CD4-positive, CD25-positive, alpha-beta regulatory T cell (primary cell): ENCODE measurements around the gene PRSS2. TPM values are rescaled to one million over a fixed set of nuclear protein-coding genes. Genes with fewer than 3 reads are reported as not detected.
"Not testable (repeated sequence)": the region's sequence is repeated elsewhere in the genome, so short reads cannot be mapped to it uniquely, and the experiment has no call there.

ENCODE experiments used
- ATAC-seq, 2 donors: fragments of 150-1000 bp; cut with Tn5 transposase; one replicate each; pipeline ENCODE4 v1.10.0; 2021; ENCODE audit warnings: low read depth in 2 of 2, moderate number of reproducible peaks in 2 of 2, moderate library complexity in 1 of 2
- DNase-seq, 3 donors: peaks; one replicate each; pipeline versions ENCODE4 v3.0.0 to v3.0.0-alpha.2; 2012 to 2022; ENCODE audit warnings: mixed read lengths in 1 of 3
- H3K27ac ChIP-seq: one replicate; pipeline ENCODE4 v1.7.0; 2013; ENCODE audit warnings: mild to moderate bottlenecking, low read length; ENCODE audit not compliant: insufficient read depth, poor library complexity, severe bottlenecking
- H3K27me3 ChIP-seq: one replicate; pipeline ENCODE4 v1.7.0; 2013; ENCODE audit warnings: low read length; ENCODE audit not compliant: control insufficient read depth, insufficient read depth
- H3K36me3 ChIP-seq: one replicate; pipeline ENCODE4 v1.7.0; 2013; ENCODE audit warnings: mild to moderate bottlenecking, low read length, moderate library complexity; ENCODE audit not compliant: control insufficient read depth, insufficient read depth
- H3K4me1 ChIP-seq: 2 replicates; pipeline ENCODE4 v1.7.0; 2013; ENCODE audit warnings: mild to moderate bottlenecking, low read length; ENCODE audit not compliant: insufficient read depth, control insufficient read depth, poor library complexity, severe bottlenecking
- H3K4me3 ChIP-seq: one replicate; pipeline ENCODE4 v1.7.0; 2013; ENCODE audit warnings: low read depth, mild to moderate bottlenecking, low read length, moderate library complexity
- H3K9me3 ChIP-seq, 2 experiments: 1 replicate in 1 of 2; 2 replicates in 1 of 2; pipeline ENCODE4 v1.7.0; 2013; ENCODE audit warnings: low read length in 2 of 2, mild to moderate bottlenecking in 1 of 2, moderate library complexity in 1 of 2; ENCODE audit not compliant: control insufficient read depth in 2 of 2
- H3K27ac Mint-ChIP-seq, 3 donors: one replicate each; pipeline ENCODE4 v1.8.0; 2020 to 2022; ENCODE audit warnings: mild to moderate bottlenecking in 3 of 3, mixed read lengths in 3 of 3, moderate library complexity in 2 of 3
- H3K27me3 Mint-ChIP-seq: one replicate; pipeline ENCODE4 v1.8.0; 2022; ENCODE audit warnings: mild to moderate bottlenecking, mixed read lengths
- H3K36me3 Mint-ChIP-seq: one replicate; pipeline ENCODE4 v1.8.0; 2020; ENCODE audit warnings: mixed read lengths
- H3K4me1 Mint-ChIP-seq, 4 donors: one replicate each; pipeline ENCODE4 v1.8.0; 2020 to 2022; ENCODE audit warnings: mixed read lengths in 4 of 4, mild to moderate bottlenecking in 1 of 4
- H3K4me3 Mint-ChIP-seq, 4 donors: one replicate each; pipeline ENCODE4 v1.8.0; 2020 to 2022; ENCODE audit warnings: mild to moderate bottlenecking in 4 of 4, mixed read lengths in 4 of 4, moderate library complexity in 3 of 4
- H3K9me3 Mint-ChIP-seq, 7 donors: one replicate each; pipeline ENCODE4 v1.8.0; 2020 to 2022; ENCODE audit warnings: mixed read lengths in 7 of 7, mild to moderate bottlenecking in 3 of 7, moderate library complexity in 2 of 7
- polyA plus RNA-seq, 4 donors: library from polyadenylated mRNA; unstranded; fragments of 300-500 nt; fragmentation: Illumina TruSeq; gene quantifications; one replicate each; pipeline ENCODE4 v1.2.3, GENCODE V29; 2021
- total RNA-seq: library from RNA; stranded (reverse); gene quantifications from one replicate; pipeline ENCODE4 v1.2.3, GENCODE V29; 2022

PRSS2 gene
- total and polyA plus RNA-seq, 5 donors from 2014 or later: 0.52 to 3.2 (median 2.7) TPM

GRCh38 chr7:142752376-142753225, 18.2 kb upstream of the PRSS2 start:
- no peak overlapping the region for H3K4me3 ChIP-seq
- no peak overlapping the region for H3K27ac Mint-ChIP-seq
- no peaks in the 10 kb centered on the region for H3K36me3 Mint-ChIP-seq
- H3K4me3 Mint-ChIP-seq: no peak overlapping the region
- H3K27me3 ChIP-seq: no peaks in the 10 kb centered on the region
- H3K27me3 Mint-ChIP-seq: no peaks in the 10 kb centered on the region
- DNase-seq: no peak
- no peak for ATAC-seq
- no peaks in the 10 kb centered on the region for H3K9me3 ChIP-seq
- no peaks in the 10 kb centered on the region for H3K4me1 Mint-ChIP-seq
- H3K36me3 ChIP-seq: no peaks in the 10 kb centered on the region
- H3K4me1 ChIP-seq: no peaks in the 10 kb centered on the region
- no peaks in the 10 kb centered on the region for H3K9me3 Mint-ChIP-seq
- H3K27ac ChIP-seq: no peak overlapping the region

DNA sequence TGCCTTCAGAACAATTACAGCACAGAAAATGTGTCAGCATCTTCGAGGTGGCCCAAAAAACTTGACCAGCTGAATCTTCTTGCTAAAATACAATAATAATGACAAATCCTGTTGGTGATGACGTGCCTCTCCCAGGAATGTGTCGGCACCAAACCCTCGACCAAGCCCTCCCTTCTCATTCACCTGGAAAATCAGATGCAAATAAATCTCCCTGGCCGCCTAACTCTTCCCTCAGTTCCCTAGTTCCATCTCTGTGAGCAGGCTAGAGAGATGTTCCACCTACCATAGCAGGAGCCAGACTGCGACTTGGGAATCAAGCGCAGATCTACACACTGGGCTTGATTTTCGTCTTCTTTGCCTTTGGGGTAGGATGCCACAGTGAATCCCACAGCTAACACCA, 17.4 kb upstream of the PRSS2 start:
- Mint-ChIP-seq H3K4me1 (no peaks in the 10 kb centered on the region), H3K36me3 (no peaks in the 10 kb centered on the region), H3K27ac (no peak overlapping the region), H3K27me3 (no peaks in the 10 kb centered on the region), H3K4me3 (peak overlapping the region in 1 of 4 donors; percentile 73), H3K9me3 (no peaks in the 10 kb centered on the region)
- no peaks in the 10 kb centered on the region for H3K36me3 ChIP-seq
- H3K9me3 ChIP-seq: no peaks in the 10 kb centered on the region
- DNase-seq (no peak), ATAC-seq (no peak)
- H3K4me1 ChIP-seq: no peaks in the 10 kb centered on the region
- H3K27me3 ChIP-seq: no peaks in the 10 kb centered on the region
- H3K4me3 ChIP-seq: no peak overlapping the region
- no peak overlapping the region for H3K27ac ChIP-seq

GRCh38 chr7:142753925-142754491, 16.8 kb upstream of the PRSS2 start:
- H3K4me3 ChIP-seq, H3K27ac Mint-ChIP-seq, H3K36me3 Mint-ChIP-seq, H3K27me3 Mint-ChIP-seq, ATAC-seq, H3K4me1 ChIP-seq, H3K27me3 ChIP-seq, H3K9me3 Mint-ChIP-seq, H3K36me3 ChIP-seq, H3K27ac ChIP-seq, DNase-seq, H3K4me1 Mint-ChIP-seq, H3K9me3 ChIP-seq: not testable (repeated sequence)
- peak overlapping the region in 1 of 4 donors; percentile 73 for H3K4me3 Mint-ChIP-seq

DNA sequence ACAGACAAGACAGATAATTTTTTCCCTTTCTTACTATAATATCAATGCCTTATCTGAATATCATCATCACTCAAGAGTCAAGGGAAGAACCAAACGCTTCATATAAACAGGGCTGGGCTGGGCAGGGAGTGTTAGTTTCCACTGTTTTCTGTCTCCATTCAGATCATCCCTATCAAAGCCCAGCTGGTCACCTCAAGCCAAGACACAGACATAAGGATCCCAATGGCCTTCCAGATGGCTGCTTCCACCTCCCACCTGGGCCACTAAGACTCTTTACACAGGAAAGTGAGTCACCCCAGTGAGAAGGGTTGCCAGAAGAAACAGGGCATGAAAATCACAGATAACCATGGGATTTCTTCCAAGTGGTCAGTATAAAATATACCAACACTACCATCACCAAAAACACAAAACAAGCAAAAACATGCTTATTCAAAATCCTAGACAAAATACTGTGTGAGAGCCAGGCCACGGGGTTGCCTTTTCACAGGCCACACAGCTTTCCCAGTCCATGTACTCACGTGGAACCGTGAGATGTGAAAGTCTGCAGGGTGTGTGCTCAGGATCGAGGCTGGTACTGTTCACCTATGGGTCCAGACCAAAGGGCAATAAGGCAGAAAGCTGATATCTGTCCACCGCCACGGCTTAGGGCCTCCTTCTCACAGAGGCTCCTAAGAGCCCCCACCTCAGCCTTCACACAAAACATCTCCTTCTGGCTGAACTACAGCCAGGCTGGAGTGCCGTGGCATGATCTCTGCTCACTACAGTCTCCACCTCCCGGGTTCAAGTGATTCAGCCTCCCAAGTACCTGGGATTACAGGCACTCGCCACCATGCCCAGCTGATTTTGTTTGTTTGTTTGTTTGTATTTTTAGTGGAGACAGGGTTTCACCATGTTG, 15.8 kb upstream of the PRSS2 start:
- no peak for ATAC-seq
- no peaks in the 10 kb centered on the region for H3K9me3 ChIP-seq
- Mint-ChIP-seq H3K4me3 (no peak overlapping the region), H3K27ac (no peak overlapping the region), H3K4me1 (peaks cover 0 to 2% (median 0%) of the 10 kb centered on the region in 4 donors), H3K9me3 (no peaks in the 10 kb centered on the region), H3K27me3 (no peaks in the 10 kb centered on the region), H3K36me3 (no peaks in the 10 kb centered on the region)
- DNase-seq: no peak
- no peak overlapping the region for H3K4me3 ChIP-seq
- no peaks in the 10 kb centered on the region for H3K27me3 ChIP-seq
- H3K36me3 ChIP-seq: no peaks in the 10 kb centered on the region
- H3K4me1 ChIP-seq: no peaks in the 10 kb centered on the region
- no peak overlapping the region for H3K27ac ChIP-seq

DNA sequence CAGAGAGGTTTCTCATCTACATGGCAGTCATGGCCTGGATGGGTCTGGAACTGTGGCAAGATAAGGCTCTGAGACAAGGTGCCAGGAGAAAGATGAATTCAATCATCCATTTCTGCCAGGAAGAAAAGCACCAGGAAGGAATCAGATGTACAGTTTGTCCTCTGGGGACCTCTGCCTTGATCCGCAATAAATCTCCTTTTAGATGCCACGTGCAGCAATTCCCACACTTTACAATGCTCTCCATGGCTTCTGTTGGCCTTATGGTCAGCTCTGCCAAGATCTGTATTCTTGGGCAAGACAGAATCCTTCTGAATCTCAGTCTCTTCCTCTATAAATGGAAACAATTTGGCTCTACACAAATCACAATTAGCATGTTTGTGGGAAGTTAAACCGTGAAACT, 12.5 kb upstream of the PRSS2 start:
- not testable (repeated sequence) for H3K27ac Mint-ChIP-seq, H3K36me3 Mint-ChIP-seq

DNA sequence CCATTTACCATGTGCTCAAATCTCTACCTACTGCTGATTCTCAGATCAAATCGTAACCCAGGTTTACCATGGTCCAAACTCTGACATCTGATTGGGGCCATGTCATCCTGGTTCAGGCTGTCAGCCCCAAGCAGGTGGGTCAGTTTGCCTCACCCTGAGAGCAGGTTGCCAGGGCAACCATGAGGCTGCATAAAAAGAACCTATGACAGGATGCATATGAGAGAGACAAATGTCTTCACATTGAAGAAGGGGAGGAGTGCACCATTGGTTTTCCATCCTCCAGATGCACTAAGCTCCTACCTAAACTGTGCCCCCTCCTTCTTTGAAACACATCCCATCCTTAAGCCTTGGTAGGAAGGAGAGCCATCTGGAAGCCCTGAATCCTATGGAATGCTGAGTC, 11.3 kb upstream of the PRSS2 start:
- no peaks in the 10 kb centered on the region for H3K36me3 ChIP-seq
- no peak overlapping the region for H3K4me3 ChIP-seq
- Mint-ChIP-seq H3K27ac (no peak overlapping the region), H3K4me3 (peak overlapping the region in 1 of 4 donors; percentile 32), H3K36me3 (no peaks in the 10 kb centered on the region), H3K27me3 (no peaks in the 10 kb centered on the region), H3K4me1 (peaks cover 0 to 2% (median 0%) of the 10 kb centered on the region in 4 donors), H3K9me3 (no peaks in the 10 kb centered on the region)
- no peaks in the 10 kb centered on the region for H3K9me3 ChIP-seq
- no peak overlapping the region for H3K27ac ChIP-seq
- no peak for DNase-seq
- H3K4me1 ChIP-seq: no peaks in the 10 kb centered on the region
- ATAC-seq: no peak
- no peaks in the 10 kb centered on the region for H3K27me3 ChIP-seq

More for the DNA sequence above, 12.5 kb upstream of the PRSS2 start:
- not testable (repeated sequence) for H3K4me1 ChIP-seq, H3K27ac ChIP-seq, H3K27me3 ChIP-seq, H3K4me1 Mint-ChIP-seq, DNase-seq, ATAC-seq, H3K36me3 ChIP-seq, H3K9me3 Mint-ChIP-seq, H3K4me3 ChIP-seq, H3K4me3 Mint-ChIP-seq, H3K27me3 Mint-ChIP-seq, H3K9me3 ChIP-seq

DNA sequence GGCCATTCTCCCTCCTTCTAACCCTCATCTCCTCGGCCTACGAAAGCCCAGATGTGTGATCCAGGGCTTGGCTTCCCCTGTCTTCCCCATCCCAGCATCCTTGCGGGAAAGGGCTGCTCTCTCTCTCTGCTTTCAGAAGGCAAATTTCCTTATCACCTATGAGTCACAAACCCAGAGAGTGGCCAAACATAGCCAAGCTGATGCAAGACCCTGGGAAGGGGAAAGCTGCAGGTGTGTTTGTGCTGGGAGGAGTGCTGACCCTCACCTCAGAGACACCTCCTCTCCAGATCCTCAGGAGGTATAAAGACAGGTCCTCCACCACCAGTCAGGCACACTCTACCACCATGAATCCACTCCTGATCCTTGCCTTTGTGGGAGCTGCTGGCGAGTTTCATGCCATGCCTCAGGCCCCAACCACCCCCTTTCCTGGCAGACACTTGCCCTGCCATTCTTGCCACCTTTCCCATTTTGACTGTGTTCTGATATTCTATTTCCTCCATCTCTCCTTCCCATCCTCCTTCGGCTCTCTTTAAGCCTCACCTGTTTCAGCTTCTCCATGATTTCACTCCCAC, 10.6 kb upstream of the PRSS2 start:
- no peaks in the 10 kb centered on the region for H3K4me1 ChIP-seq
- no peak overlapping the region for H3K27ac Mint-ChIP-seq
- ATAC-seq: no peak

More for the DNA sequence above, 10.6 kb upstream of the PRSS2 start:
- Mint-ChIP-seq H3K4me3 (no peak overlapping the region), H3K27me3 (no peaks in the 10 kb centered on the region), H3K9me3 (no peaks in the 10 kb centered on the region), H3K36me3 (no peaks in the 10 kb centered on the region), H3K4me1 (peaks cover 0 to 2% (median 0%) of the 10 kb centered on the region in 4 donors)
- Histone ChIP-seq H3K9me3 (no peaks in the 10 kb centered on the region), H3K4me3 (no peak overlapping the region), H3K27me3 (no peaks in the 10 kb centered on the region), H3K27ac (no peak overlapping the region), H3K36me3 (no peaks in the 10 kb centered on the region)
- no peak for DNase-seq
